A549 treated with AZD9567 at 1 μM for 4 hours (cell line): Measurements from ENCODE around the gene TRIM58. TPM values are rescaled to one million over a fixed set of nuclear protein-coding genes. Genes with fewer than 3 reads are reported as not detected.

Source experiments
- total RNA-seq: library from RNA; stranded (reverse); fragments of 200-300 nt; extraction: Qiagen RNA extraction; gene quantifications from 5 replicates; pipeline ENCODE4 v1.2.3, GENCODE V29; 2022; ENCODE audit not compliant: insufficient read depth

Gene TRIM58, protein sequence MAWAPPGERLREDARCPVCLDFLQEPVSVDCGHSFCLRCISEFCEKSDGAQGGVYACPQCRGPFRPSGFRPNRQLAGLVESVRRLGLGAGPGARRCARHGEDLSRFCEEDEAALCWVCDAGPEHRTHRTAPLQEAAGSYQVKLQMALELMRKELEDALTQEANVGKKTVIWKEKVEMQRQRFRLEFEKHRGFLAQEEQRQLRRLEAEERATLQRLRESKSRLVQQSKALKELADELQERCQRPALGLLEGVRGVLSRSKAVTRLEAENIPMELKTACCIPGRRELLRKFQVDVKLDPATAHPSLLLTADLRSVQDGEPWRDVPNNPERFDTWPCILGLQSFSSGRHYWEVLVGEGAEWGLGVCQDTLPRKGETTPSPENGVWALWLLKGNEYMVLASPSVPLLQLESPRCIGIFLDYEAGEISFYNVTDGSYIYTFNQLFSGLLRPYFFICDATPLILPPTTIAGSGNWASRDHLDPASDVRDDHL
- not detected in 5 replicates for total RNA-seq

DNA sequence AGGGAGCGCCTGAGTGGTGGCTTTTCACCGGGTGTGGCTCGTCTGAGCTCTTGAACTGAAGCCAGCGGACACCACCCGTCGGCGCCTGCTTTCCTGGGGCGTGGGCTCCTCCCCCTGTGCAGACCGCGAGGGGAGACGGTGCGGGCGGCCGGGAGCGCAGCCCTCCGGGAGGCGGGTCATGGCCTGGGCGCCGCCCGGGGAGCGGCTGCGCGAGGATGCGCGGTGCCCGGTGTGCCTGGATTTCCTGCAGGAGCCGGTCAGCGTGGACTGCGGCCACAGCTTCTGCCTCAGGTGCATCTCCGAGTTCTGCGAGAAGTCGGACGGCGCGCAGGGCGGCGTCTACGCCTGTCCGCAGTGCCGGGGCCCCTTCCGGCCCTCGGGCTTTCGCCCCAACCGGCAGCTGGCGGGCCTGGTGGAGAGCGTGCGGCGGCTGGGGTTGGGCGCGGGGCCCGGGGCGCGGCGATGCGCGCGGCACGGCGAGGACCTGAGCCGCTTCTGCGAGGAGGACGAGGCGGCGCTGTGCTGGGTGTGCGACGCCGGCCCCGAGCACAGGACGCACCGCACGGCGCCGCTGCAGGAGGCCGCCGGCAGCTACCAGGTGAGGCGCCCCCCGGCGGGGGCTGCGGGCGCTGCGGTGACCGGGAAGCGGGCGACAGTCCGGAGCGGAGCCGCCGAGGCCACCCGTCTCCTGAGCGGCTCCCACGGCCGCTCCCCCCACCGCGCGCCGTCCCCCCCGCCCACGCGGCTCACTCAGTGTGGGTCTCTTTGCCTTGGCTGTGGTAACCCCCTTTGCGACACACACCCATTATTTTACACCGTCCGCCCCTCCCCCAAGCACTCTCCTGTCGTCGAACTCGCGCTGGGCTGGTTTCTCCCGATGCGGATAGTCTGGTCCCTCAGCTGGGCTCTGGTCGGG lies at the start of gene TRIM58:
TRIM58 (plus strand) TSS at position 119 of the 916 bp plus-strand sequence; CDS start at position 179, 60 bp downstream.

DNA sequence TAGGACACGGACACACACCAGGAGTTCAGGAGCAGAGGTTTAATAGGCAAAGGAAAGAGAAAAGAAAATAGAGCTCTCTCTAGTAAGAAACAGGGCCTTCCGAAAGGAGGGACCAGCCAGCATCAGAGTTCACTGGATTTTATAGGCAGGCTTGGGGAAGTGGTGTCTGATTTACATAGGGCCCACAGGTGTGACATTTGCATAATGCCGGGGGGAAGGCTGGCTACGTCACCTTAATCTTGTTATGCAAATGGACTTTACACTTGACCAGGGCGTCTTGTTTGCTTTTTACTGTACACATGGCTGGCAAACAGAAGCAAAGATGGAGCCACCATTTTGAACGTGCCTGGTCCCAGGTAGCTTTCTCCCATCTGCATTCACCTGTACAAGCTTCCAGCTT lies 33.0 kb upstream of the TRIM58 start, which contains the start of gene OR14A16:
OR14A16 (minus strand) TSS at position 97 of the 400 bp plus-strand sequence. CDS start 8,390 bp downstream, outside the sequence.

GRCh38 chr1:247841796-247842195 lies 15.2 kb upstream of the TRIM58 start, which contains the start of gene OR11L1:
OR11L1 (minus strand) TSS chr1:247841896; CDS start chr1:247841896, 0 bp downstream.

DNA sequence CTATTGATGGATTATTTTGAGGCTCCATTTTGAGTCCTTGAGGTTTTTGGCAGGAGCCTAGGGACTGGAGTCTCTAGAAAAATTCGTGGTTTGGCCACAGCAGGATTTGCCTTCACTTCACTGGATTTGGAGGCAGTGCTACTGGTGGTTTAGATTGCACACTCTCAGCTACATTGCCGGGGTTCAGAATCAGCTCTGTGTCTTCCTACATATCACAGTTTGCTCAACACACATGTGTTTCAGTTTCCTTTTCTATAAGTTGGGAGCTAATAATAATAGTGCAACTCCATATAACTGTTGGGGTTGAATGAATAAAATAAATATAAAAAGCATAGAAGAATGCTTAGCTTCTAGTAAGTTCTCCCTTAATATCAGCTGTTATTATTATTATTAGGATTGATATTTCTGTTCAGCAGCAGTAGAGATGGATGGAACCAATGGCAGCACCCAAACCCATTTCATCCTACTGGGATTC lies 38.2 kb downstream of the TRIM58 start, which contains the start of gene OR2W3:
OR2W3 (plus strand) TSS at position 425 of the 475 bp plus-strand sequence; CDS start at position 425, 0 bp downstream.

DNA sequence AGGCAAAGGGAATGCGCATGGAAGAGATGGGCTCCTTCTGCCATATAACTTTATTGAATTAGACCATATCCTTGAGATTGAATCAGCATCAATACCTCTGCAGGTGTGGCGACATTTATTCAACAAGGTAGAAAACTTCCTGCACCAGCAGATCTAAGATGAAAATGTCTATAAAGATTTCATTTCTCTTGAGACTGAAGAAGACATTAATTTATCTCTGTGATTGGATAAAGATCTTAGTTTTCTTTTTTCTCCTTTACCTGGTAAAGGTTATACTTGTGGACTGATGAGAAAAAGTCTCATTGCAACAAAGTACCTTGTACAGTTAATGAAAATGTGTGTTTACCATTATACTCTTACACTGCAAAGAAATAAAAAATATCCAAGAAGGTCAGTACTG lies 63.0 kb downstream of the TRIM58 start, which contains the start of gene OR2T8:
OR2T8 (plus strand) TSS at position 301 of the 400 bp plus-strand sequence. CDS start 766 bp downstream, outside the sequence.

GRCh38 chr1:247924868-247925267 lies 67.9 kb downstream of the TRIM58 start, which contains the start of gene OR2AJ1:
OR2AJ1 (plus strand) TSS chr1:247924889; CDS start chr1:247933769, 8,880 bp downstream.

Other genes with a start within 250 kb of the TRIM58 start
- not detected in 5 replicates for gene OR13G1, start 177.4 kb upstream of the TRIM58 start, total RNA-seq
- gene OR6F1, start 140.5 kb upstream of the TRIM58 start, total RNA-seq = not detected in 5 replicates
- gene OR14K1, start 118.6 kb upstream of the TRIM58 start, total RNA-seq = not detected in 5 replicates
- not detected in 5 replicates for gene OR14A2, start 109.0 kb upstream of the TRIM58 start, total RNA-seq
- not detected in 5 replicates for gene OR1C1, start 96.6 kb upstream of the TRIM58 start, total RNA-seq
- not detected in 5 replicates for gene OR14A16, start 33.1 kb upstream of the TRIM58 start, total RNA-seq
- gene OR11L1, start 15.3 kb upstream of the TRIM58 start, total RNA-seq = not detected in 5 replicates
- not detected in 5 replicates for gene OR2W3, start 38.4 kb downstream of the TRIM58 start, total RNA-seq
- gene OR2T8, start 63.1 kb downstream of the TRIM58 start, total RNA-seq = not detected in 5 replicates
- not detected in 5 replicates for gene OR2AJ1, start 67.7 kb downstream of the TRIM58 start, total RNA-seq
- gene OR2L8, start 91.7 kb downstream of the TRIM58 start, total RNA-seq = not detected in 5 replicates
- not detected in 5 replicates for gene OR2AK2, start 108.0 kb downstream of the TRIM58 start, total RNA-seq
- not detected in 5 replicates for gene OR2L5, start 156.5 kb downstream of the TRIM58 start, total RNA-seq
- gene OR2L2, start 172.9 kb downstream of the TRIM58 start, total RNA-seq = not detected in 5 replicates
- not detected in 5 replicates for gene OR2L3, start 189.6 kb downstream of the TRIM58 start, total RNA-seq
- not detected in 5 replicates for gene OR2L13, start 238.0 kb downstream of the TRIM58 start, total RNA-seq